NB4 (cell line): Measurements from ENCODE around the gene INPP5D.

ENCODE experiments used
- DNase-seq: peaks from one replicate; pipeline ENCODE4 v3.0.0; 2010; ENCODE audit warnings: low read depth
- H3K4me3 ChIP-seq: one replicate; pipeline ENCODE4 v1.5.1; 2011; ENCODE audit warnings: mild to moderate bottlenecking, low read depth, low read length, moderate library complexity
- MAX ChIP-seq: IDR thresholded peaks from 2 replicates; pipeline ENCODE4 v1.6.1; 2011; ENCODE audit warnings: low read depth, low read length
- MYC ChIP-seq: IDR thresholded peaks from 2 replicates; pipeline ENCODE4 v1.6.1; 2011; ENCODE audit warnings: low read depth, low read length
- POLR2A ChIP-seq: IDR thresholded peaks from 2 replicates; pipeline ENCODE4 v1.6.1; 2011; ENCODE audit warnings: mild to moderate bottlenecking; ENCODE audit not compliant: insufficient read length; ENCODE audit errors: extremely low read depth
- TF ChIP-seq, protein P1 (sequence below): IDR thresholded peaks from one replicate; pipeline ENCODE4 v1.5.1; 2012; ENCODE audit warnings: low read depth, low read length

The INPP5D gene

DNA sequence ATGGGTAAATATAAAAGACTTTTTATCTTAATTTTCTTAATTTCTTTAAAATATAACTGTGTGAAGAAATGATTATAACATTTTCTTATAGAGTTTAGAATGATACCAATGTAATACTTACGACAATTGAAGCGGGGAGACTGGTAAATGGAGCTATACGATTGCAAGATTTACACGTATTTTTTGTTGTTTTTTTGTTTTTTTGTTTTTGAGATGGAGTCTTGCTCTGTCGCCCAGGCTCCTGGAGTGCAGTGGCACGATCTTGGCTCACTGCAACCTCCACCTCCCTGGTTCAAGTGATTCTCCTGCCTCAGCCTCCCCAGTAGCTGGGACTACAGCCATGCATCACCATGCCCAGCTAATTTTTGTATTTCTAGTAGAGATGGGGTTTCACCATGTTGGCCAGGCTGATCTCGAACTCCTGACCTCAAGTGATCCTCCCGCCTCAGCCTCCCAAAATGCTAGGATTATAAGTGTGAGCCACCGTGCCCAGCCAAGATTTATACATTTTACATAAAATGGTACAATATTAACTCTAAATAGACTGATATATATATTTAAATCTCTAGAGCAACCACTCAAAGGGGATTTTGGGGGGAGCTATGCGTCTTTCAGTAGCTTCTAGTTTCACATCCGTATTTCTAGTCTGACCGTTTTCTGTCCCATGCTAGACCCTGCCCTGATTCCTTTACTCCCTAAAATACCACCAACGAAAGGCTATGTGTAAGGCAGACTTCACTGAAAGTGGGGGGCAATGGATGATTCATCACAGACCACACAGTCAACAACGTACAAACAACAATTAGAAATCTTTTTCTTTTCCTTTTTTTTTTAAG, 163.1 kb downstream of the INPP5D start:
- no peak overlapping the region for H3K4me3 ChIP-seq
- DNase-seq: no peak
- TF ChIP-seq MAX (no peak), MYC (no peak), POLR2A (no peak)
- TF ChIP-seq, protein P1, sequence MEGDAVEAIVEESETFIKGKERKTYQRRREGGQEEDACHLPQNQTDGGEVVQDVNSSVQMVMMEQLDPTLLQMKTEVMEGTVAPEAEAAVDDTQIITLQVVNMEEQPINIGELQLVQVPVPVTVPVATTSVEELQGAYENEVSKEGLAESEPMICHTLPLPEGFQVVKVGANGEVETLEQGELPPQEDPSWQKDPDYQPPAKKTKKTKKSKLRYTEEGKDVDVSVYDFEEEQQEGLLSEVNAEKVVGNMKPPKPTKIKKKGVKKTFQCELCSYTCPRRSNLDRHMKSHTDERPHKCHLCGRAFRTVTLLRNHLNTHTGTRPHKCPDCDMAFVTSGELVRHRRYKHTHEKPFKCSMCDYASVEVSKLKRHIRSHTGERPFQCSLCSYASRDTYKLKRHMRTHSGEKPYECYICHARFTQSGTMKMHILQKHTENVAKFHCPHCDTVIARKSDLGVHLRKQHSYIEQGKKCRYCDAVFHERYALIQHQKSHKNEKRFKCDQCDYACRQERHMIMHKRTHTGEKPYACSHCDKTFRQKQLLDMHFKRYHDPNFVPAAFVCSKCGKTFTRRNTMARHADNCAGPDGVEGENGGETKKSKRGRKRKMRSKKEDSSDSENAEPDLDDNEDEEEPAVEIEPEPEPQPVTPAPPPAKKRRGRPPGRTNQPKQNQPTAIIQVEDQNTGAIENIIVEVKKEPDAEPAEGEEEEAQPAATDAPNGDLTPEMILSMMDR: no peak

- no peak for DNase-seq
- H3K4me3 ChIP-seq: no peak overlapping the region
- no peak for TF ChIP-seq POLR2A
- TF ChIP-seq MYC: no peak
- TF ChIP-seq MAX: no peak
- TF ChIP-seq, protein P1: no peak
Observed at GRCh38 chr2:233225230-233226068, 165.3 kb downstream of the INPP5D start.

DNA sequence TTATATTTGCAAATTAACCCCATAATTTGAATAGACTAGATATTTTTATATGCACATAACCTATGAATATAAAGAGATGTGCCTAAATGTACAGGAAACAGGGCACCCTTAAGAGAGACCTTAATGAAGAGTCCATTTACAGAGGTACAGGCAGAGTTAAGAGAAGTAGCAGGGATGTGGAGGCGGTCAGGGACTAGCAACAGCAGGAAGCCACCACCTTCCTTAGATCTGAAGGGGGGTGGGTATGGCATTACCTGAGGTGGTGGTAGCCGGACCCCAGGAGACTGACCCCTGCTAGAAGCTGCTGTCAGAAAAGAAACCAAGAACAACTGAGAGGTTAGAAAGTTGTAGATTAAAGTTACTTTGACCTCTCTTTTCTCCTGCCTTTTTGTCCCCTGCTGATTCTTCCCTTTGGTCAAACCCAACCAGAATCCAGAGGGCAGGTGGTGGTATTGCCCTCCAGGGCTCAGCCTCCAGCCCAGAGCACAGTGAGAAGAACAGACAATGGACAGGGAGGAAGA, 166.4 kb downstream of the INPP5D start:
- H3K4me3 ChIP-seq: no peak overlapping the region
- TF ChIP-seq, protein P1: no peak
- TF ChIP-seq POLR2A (no peak), MAX (no peak), MYC (no peak)
- no peak for DNase-seq

GRCh38 chr2:233227346-233227978, 167.3 kb downstream of the INPP5D start:
- TF ChIP-seq MAX (no peak), POLR2A (no peak), MYC (no peak)
- TF ChIP-seq, protein P1: no peak
- DNase-seq: no peak
- no peak overlapping the region for H3K4me3 ChIP-seq

DNA sequence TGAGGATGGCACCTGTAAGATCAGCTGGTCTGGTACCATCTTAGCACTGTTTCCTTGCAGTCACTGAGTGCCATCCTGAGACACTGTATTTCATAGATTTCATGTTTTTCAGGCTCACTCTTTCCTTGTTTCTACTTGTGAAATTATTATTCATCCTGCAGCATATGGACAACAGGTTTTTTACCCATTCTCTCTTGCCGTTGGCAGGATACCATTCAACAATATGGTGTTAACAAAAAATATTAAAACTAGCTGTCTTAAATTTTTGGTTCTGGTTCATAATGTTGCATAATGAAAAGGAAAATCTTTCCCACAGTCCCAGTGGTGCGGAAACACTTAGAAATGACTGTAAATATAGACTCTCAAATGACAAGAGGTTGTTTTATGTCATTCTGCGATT, 168.2 kb downstream of the INPP5D start:
- H3K4me3 ChIP-seq: no peak overlapping the region
- no peak for TF ChIP-seq MAX
- no peak for TF ChIP-seq MYC
- TF ChIP-seq, protein P1: no peak
- TF ChIP-seq POLR2A: no peak
- no peak for DNase-seq
